Stimulated activated CD4-positive, alpha-beta T cell treated with anti-CD3 and anti-CD28 coated beads, TNF-alpha, amount 100 ng/mL, for 1 hour (primary cell): Measurements from ENCODE around the gene OR2F1.

Source experiments
- DNase-seq, 3 donors: peaks; one replicate each; pipeline ENCODE4 v3.0.0-alpha.2; 2020; ENCODE audit warnings: low read depth in 3 of 3, low spot score in 1 of 3

Gene OR2F1

DNA sequence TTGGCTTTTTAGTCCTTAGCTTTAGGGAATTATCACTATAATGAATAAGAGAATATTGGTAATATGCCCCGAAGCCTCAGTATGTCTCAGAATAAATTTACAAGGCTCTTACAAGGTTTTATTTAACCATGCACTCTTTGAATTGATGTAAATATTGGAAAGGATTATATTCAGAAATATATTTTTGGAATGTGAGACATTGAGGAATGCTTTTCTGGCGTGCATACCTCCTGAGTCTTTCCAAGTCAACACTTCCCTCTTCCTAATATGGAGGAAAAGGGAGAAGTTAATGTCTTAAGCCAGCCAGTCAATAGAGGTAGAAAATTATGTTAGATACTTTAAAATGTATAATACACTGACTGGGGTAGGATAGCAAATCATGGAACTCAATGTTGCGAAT lies 1.2 kb upstream of the OR2F1 start:
- no peak for DNase-seq

DNA sequence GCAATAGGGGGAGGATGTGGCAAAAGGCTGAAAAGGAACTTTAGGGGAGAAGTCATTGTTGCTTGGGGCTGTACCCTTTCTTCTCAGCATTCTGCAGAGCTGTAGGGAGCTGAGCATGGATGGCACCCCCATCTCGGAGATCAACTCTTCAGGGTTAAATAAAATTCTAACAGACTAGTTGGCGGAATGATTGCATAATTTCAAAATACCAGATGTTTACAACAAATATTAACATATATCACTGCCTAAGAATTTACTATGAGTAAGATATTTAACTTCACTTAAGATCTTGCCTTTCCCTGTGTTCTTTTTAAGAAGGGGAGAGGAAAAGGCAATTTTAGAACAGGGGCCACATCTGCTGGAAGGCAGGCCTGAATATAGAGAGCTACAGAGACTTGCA lies 509 bp upstream of the OR2F1 start:
- DNase-seq = no peak

DNA sequence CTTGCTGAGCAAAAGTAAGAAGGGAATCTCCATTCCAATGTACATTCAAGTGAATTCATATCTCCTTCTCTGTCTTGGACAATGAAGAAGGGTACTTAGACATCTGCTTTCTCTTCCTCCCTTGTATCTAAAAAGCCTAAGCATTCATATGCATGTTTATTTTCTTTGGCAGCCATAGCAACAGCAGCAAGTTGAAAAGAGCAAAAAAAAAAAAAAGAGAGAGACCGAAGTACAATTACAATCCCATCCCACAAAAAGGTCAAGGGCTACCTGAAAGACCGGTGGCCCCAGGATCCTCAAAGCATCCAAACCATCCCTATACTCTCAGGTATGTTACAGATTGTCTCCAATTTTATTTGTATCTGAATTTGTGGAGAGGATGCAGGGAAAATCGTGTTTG lies 4.1 kb downstream of the OR2F1 start:
- DNase-seq = no peak

DNA sequence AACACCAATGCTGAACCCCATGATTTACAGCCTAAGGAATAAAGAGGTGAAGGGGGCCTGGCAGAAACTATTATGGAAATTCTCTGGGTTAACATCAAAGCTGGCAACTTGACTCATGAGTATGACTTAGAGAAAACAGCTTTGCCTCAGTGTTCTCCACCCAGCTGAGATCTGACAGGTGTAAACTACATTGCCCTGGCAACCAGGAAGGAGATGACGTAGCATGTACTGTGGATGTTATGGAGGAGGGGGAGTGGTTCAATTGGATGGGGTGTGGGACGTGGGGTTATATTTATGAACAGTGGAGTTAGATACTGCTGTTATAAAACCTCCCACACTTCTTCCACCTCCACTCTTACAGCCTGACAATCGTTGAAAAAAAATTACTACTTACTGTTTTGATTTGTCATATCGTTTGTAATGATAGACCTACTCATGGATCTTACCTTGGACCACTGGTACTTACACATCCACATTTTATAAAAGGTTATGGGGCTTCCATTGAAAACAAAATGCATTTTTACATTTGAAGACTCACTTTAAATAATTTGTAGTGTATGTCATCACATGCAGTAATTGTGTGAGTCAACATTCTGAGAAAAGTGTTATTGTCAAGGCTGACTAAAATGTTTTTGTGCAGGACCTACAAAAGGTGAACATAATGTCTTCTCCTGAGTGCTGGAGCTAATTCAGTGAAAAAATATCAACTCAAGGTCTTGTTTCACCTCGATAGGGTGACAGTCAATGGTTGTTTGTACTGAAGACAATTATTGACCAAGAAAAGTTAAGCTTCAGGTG lies 6.4 kb downstream of the OR2F1 start:
- DNase-seq = no peak

DNA sequence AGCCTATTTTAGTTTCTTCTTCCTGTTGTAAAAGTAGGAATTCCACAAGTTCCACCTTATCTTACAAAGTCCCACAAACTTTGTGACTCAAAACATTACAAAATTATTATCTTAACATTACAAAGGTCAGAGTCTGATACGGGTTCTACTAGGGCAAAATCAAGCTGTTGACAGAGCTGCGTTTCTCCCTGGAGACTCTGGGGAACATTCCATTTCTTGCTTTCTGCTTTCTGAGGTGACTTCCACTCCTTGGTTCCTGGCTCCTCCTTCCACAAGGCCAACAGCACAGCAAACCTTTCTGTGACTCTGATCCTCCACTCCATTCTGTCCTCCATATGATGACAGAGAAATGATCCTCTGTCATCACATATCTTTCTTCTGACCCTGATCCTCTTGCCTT lies 10.6 kb downstream of the OR2F1 start:
- no peak for DNase-seq

DNA sequence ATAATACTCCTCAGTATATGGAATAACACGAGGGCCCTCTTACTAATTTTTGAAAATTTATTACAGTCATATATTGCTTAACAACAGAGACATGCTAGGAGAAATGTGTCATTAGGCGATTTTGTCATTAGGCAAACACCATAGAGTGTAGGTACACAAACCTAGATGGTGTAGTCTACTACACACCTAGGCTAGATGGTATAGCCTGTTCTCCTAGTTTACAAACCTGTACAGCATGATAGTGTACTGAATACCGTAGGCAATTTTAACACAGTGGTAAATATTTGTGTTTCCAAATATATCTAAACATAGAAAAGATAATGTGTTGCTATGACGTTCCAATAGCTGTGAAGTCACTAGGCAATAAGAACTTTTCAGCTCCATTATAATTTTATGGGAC lies 12.8 kb downstream of the OR2F1 start:
- DNase-seq = no peak

DNA sequence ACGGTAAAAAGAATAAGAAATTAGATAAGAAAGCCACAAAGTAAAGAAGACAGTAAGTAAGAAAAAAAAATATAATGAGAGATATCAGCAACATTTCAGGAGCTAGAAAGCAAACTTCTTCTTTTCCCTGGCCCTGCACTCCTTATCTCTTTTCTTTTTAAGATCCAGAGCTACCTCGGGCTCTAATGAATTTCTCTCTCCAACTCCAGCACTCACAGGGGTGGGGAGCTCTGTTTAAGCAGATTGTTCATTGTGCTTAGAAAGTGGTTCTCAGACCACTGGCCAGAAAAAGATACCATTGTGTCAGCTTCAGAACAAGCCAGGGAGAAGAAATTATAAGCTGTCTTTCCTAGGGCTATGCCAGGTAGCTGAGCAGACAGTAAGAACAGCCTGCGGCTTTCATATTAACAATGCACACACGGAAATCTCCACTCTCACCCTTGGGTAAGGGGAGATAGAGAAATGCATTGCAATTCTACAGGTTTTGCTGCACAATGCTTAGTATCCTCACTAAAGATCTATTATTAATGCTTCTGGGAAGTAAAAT lies 19.3 kb downstream of the OR2F1 start:
- DNase-seq = no peak

DNA sequence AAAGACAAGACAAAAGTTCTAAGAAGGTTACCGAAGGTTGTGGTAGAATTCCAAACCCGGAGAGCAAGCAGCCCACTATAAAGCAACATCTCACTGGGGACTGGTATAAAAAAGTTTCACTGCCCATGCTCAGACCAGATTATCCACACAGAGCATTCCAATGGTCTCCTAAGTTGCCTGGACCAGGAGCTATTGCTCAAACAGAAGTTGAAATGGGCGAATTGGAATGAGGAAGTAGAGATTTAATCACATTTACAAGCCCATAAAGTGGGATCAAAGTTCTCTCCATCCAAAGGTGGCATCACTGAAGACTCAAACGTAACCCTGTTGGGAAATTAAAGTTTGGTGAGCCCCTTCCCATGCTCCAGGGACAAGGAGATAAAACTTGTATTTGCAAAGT lies 19.8 kb downstream of the OR2F1 start:
- DNase-seq = no peak

DNA sequence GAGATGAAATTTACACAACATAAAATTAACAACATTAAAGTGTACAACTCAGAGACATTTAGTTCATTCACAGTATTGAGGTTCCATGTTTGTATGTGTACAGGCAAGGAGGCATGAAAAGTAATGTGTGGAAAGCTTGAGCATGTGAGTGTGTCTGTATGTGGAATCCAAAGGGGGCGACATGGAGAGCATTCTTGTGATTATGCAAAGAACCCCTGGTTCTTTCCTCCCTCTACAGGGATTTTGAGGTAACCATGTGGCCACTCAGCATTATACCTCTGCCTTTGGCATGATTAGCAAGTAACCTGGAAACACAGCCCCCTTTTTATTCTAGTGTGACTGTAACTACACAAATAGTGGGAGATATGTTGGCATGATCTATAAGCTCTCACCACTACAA lies 21.0 kb downstream of the OR2F1 start:
- no peak for DNase-seq

DNA sequence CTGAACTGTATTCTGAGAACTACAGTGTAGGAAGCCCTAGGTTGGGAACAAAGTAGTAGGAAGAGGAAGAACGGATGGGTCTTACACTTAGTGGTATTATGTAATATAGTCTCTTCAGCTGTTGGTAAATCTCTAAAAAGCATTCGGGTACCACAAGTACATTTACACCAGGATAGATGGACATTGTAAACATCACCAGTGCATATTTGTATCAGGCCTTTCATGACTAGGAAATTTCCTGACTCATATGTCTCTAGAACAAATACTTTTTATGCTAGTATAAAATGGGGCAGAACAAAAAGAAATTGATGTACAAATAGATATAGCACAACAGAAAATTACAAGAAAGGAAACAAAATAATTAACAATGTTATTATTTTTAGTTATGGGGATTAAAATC lies 23.9 kb downstream of the OR2F1 start:
- DNase-seq = no peak

DNA sequence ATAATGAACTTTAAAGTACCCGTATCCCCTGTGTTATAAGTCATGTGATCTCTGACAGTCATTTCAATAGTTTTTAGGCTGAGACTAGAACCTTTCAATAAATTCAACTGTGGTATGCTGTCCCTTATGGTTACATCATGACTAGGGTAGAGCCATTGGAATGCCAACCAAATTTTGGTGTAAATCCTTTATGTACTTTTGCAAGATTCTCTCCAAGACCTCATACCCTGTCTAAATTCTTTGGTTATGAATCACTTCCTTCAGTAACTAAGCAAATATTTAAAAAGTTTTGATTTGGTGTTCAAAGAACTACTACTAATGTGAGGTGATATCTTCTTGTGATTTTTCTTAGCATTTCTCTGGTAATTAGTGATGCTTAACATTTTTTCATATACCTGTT lies 24.7 kb downstream of the OR2F1 start:
- DNase-seq = no peak

DNA sequence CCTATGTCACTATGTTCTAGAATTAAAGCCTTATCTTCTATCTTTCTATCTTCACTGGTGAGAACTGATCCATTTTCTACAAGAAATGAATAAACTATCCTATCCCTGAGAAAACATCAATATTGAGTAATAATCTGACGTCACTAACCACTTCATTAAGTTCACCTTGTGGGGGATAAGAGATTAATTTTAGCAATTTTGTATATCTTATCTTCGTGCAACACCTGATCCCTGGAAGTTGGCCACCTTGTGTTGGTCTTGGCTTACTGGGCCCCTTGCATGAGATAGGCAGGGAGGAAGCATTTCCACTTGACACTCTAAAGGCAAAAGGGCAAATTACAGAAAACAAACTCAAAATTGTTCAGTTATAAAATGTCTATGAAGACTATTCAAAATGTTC lies 25.4 kb downstream of the OR2F1 start:
- no peak for DNase-seq

DNA sequence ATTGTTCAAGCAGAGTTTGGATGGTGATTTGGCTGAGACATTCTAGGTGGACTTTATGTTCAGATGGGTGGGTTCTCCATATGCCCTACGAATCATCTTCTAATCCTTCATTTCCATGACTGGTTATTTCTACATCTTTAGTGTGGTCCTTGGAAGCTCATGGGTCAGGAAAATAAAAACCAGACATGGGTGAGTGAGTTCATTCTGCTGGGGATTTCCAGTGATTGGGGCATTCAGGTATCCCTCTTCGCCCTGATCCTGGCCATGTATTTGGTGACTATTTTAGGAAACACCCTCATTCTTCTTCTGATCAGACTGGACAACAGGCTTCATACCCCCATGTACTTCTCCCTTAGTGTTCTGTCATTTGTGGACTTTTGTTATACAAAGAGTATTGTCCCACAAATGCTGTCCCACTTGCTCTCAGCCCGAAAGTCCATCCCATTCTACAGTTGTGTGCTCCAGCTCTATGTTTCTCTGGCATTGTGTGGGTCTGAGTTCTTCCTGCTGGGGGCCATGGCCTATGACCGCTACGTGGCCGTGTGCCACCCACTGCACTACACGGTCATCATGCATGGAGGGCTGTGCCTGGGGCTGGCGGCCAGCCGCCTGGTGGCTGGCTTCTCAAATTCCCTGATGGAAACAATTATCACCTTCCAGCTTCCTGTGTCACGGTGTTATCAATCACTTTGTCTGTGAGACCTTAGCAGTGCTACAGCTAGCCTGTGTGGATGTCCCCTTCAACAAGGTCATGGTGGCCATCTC lies 26.3 kb downstream of the OR2F1 start:
- DNase-seq = no peak

DNA sequence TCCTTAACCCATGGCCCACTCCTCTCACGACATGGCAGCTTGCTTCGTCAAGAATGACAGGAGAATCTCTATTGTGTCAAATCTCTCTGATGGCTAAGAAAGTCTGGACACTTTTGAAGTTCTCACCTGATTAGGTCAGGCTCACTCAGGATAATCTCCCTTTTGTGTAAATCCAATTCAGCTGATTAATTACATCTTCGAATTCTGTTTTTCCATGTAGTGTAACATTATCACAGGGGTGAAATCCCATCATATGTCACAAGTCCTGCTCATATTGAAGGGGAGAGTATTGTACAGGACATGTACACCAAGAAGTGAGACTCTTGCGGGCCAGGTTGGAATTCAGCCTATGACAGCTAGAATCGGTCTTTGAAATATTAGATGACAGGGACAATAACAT lies 29.3 kb downstream of the OR2F1 start:
- no peak for DNase-seq

DNA sequence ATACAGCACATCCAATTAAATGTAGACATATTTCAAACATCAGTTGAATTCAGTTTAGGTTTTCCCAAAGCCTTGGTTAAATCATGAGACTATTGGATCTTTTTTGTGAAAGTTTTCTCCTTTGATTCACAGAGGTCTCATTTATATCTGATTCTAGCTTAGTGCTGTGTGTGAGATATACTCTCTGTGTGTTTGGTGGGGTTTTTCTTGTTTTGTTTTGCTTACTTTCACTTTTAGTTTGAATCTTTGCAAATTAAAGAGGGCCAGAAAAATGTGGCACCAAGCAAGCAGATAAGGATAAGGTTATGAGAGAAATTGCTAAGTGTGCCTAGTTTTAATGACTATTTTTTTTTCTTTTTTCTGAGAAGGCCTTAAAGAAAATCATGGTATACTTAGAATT lies 32.9 kb downstream of the OR2F1 start:
- no peak for DNase-seq

DNA sequence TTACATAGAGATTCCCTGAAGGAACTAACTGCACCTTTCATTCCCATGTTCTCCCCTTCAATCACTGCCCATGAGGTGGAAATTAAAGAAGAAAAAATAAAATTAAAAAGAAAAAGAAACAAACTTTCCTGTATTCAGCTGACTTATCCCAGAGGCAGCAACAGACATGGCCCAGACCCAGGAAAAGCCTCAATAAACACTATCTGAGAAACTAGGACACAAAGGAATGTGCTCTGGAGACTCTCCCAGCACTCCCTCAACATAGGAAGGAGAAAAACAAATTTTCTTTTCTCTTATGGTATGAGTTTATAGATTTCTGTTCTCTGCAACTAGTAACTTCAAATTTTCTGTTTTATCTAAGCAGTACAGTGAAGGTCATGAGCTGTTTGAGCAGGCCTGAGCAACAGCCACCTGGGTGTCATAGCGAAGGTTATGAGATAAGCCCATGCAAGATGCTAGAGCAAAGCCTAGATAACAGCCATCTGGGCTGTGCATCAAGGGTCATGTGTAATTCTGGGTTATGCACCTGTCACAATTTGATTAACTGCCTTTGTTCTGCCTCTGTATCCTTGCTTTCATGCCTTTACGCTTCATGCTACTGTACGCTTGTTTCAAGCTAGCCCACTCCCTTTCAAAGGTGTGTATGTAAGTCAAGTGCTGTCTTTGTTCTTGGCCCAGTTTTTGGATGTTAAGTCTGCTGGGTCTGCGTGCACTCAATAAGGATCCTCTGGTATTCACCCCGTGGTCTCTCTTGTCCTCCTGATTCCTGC lies 34.5 kb downstream of the OR2F1 start:
- DNase-seq = no peak

DNA sequence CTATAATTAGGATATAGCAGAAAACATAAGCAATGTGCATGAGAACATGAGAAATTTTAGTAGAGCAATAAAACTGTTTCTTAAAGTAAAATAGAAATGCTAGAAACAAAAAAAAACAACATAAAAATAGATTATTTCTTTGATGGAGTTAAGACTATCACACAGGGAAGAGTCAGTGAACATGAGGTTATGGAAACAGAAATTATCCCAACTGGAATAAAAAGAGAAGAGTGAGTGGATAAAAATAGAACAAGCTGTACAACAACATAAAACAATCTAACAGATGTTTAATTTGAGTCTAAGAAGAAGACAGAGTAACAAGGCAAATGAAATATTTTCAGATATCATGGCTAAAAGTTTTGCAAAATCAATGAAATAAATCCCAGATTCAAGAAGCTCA lies 38.0 kb downstream of the OR2F1 start:
- DNase-seq = no peak

DNA sequence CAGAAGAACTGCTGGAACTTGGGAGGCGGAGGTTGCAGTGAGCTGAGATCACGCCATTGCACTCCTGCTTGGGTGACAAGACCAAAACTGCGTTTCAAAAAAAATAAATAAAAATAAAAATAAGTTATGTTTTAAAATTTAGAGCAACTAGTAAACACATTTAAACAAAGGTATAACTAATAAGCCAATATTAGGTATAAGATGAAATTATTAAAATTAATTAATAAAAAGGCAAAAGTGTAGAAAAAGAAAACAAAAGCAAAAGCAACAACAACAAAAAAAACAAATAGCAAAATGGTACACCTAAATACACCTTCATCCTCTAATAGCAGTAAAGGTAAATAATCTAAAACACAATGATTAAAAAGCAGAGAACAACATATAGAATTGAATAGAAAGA lies 39.3 kb downstream of the OR2F1 start:
- DNase-seq = no peak

DNA sequence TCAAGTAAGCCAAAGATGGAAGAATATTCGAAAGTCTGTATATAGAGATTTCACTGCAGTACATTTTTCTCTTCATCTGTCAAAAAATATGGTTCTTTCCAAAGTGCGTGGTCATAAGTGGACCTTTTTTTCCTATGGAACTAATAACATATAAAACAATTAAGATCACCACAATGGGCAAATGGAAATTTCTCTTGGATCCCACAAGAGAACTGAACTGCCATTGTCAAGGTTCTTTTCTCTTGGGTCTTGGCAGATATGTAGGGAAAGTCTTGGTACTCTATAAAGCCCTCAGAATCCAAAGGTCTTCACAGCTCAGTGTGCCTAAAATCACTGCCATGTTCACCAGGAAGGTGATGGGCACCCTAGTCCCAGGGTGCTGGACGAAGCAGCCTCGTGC lies 45.4 kb downstream of the OR2F1 start, which contains the start of gene OR6B1:
TSS of gene OR6B1 (plus strand) at position 301 of the 400 bp plus-strand sequence. CDS start 3,677 bp downstream, outside the sequence.
- DNase-seq = no peak

DNA sequence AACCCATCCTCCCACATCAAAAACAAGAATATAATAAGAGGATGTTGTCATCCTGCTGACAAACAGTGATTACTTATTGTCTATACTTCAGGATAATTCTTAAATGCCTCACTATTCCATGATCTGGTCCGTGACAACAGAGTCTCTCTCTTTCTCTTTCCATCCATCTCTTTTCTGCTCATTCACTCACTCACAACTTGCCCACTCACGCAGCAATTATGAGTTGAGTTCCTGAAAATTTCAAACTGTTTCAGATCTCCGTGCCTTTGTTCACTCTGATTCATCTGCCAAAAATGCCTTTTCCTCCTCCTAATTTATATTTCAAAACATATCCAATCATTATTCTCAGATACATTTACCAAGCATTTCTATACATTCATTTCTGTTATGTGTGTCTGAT lies 46.9 kb downstream of the OR2F1 start:
- DNase-seq = no peak

DNA sequence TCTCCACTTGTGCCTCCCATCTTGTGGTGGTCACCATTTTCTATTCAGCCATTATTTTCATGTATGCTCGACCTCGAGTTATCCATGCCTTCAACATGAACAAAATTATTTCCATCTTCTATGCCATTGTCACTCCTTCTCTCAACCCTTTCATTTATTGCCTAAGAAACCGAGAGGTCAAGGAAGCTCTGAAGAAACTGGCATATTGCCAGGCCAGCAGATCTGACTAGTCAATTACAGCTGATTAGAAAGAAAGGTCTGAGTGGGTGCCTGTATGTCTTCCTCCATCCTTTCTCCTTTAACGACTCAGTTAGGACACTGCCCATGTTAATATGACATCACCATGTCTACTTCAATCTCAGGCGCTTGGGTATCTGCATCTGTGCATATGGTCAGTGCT lies 50.1 kb downstream of the OR2F1 start:
- no peak for DNase-seq
